KMS-11 (cell line): Measurements from ENCODE around the gene CTNNA1.
"Not testable (repeated sequence)": the region's sequence is repeated elsewhere in the genome, so short reads cannot be mapped to it uniquely, and the experiment has no call there.

Source experiments
- H2AFZ ChIP-seq: fragments of 200-600 bp; sonication (generic); 2 replicates; pipeline ENCODE4 v1.6.1; 2016; ENCODE audit warnings: antibody characterized with exemption, mixed run types, low read depth
- H3K27ac ChIP-seq: fragments of 200-600 bp; sonication (generic); 2 replicates; pipeline ENCODE4 v1.6.1; 2016; ENCODE audit warnings: mild to moderate bottlenecking, mixed run types
- H3K27me3 ChIP-seq: fragments of 200-600 bp; sonication (generic); 2 replicates; pipeline ENCODE4 v1.6.1; 2017; ENCODE audit warnings: mild to moderate bottlenecking, low read depth, mixed run types, moderate library complexity; ENCODE audit not compliant: insufficient read depth
- H3K36me3 ChIP-seq: fragments of 200-600 bp; sonication (generic); 2 replicates; pipeline ENCODE4 v1.6.1; 2017; ENCODE audit warnings: mild to moderate bottlenecking, mixed run types; ENCODE audit not compliant: insufficient read depth
- H3K4me1 ChIP-seq: fragments of 200-600 bp; sonication (generic); 2 replicates; pipeline ENCODE4 v1.6.1; 2016; ENCODE audit warnings: mild to moderate bottlenecking, low read depth, mixed run types; ENCODE audit not compliant: poor library complexity, severe bottlenecking
- H3K4me2 ChIP-seq: fragments of 200-600 bp; sonication (generic); 2 replicates; pipeline ENCODE4 v1.7.0; 2016; ENCODE audit warnings: mild to moderate bottlenecking, mixed run types
- H3K4me3 ChIP-seq: fragments of 200-600 bp; sonication (generic); IDR thresholded peaks from 2 replicates; pipeline ENCODE4 v1.6.1; 2017; ENCODE audit warnings: low read depth, low read length, mixed read lengths; ENCODE audit not compliant: insufficient read depth
- H3K79me2 ChIP-seq: fragments of 200-600 bp; sonication (generic); 2 replicates; pipeline ENCODE4 v1.6.1; 2016; ENCODE audit warnings: low read depth, mixed run types; ENCODE audit not compliant: insufficient read depth
- H3K9ac ChIP-seq: fragments of 200-600 bp; sonication (generic); 2 replicates; pipeline ENCODE4 v1.6.1; 2016; ENCODE audit warnings: mild to moderate bottlenecking, mixed run types
- H4K20me1 ChIP-seq: fragments of 200-600 bp; sonication (generic); 2 replicates; pipeline ENCODE4 v1.6.1; 2016; ENCODE audit warnings: mild to moderate bottlenecking, mixed run types; ENCODE audit not compliant: insufficient read depth
- TF ChIP-seq, protein P1 (sequence below): fragments of 200-600 bp; sonication (generic); conservative IDR thresholded peaks from 2 replicates; pipeline ENCODE4 v1.6.1; 2017; ENCODE audit warnings: low read depth, mild to moderate bottlenecking, antibody characterized with exemption, low read length, moderate library complexity, mixed read lengths

CTNNA1 gene

GRCh38 chr5:138803935-138804334 is 50.7 kb downstream of the CTNNA1 start:
- peaks cover 5% of the 10 kb centered on the region for H3K4me1 ChIP-seq
- TF ChIP-seq, protein P1, sequence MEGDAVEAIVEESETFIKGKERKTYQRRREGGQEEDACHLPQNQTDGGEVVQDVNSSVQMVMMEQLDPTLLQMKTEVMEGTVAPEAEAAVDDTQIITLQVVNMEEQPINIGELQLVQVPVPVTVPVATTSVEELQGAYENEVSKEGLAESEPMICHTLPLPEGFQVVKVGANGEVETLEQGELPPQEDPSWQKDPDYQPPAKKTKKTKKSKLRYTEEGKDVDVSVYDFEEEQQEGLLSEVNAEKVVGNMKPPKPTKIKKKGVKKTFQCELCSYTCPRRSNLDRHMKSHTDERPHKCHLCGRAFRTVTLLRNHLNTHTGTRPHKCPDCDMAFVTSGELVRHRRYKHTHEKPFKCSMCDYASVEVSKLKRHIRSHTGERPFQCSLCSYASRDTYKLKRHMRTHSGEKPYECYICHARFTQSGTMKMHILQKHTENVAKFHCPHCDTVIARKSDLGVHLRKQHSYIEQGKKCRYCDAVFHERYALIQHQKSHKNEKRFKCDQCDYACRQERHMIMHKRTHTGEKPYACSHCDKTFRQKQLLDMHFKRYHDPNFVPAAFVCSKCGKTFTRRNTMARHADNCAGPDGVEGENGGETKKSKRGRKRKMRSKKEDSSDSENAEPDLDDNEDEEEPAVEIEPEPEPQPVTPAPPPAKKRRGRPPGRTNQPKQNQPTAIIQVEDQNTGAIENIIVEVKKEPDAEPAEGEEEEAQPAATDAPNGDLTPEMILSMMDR = no peak
- no peak overlapping the region for H3K27ac ChIP-seq
- H4K20me1 ChIP-seq = no peaks in the 10 kb centered on the region
- no peak overlapping the region for H3K4me2 ChIP-seq
- no peaks in the 10 kb centered on the region for H3K79me2 ChIP-seq
- no peak overlapping the region for H2AFZ ChIP-seq
- no peak overlapping the region for H3K4me3 ChIP-seq
- H3K36me3 ChIP-seq = no peaks in the 10 kb centered on the region
- H3K27me3 ChIP-seq = no peaks in the 10 kb centered on the region
- H3K9ac ChIP-seq = no peak overlapping the region

DNA sequence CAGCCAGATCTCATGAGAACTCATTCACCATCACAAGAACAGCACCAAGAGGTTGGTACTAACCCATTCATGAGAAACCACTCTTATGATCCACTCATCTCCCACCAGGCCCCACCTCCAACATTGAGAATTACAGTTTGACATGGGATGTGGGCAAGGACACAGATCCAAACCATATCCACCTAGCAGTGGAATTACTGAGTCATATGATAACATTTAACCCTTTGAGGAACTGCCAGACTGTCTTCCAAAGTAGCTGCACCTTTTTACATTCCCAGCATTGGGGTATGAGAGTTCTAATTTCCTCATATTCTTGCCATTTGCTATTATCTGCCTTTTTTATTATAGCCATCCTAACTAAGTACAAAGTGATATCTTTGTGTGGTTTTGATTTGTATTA is 51.9 kb downstream of the CTNNA1 start:
- H3K4me1 ChIP-seq = peaks cover 5% of the 10 kb centered on the region
- TF ChIP-seq, protein P1 = no peak
- H3K9ac ChIP-seq = no peak overlapping the region
- no peaks in the 10 kb centered on the region for H3K27me3 ChIP-seq
- no peak overlapping the region for H2AFZ ChIP-seq
- no peaks in the 10 kb centered on the region for H3K79me2 ChIP-seq
- H4K20me1 ChIP-seq = no peaks in the 10 kb centered on the region
- no peaks in the 10 kb centered on the region for H3K36me3 ChIP-seq
- H3K4me3 ChIP-seq = no peak overlapping the region
- no peak overlapping the region for H3K27ac ChIP-seq
- no peak overlapping the region for H3K4me2 ChIP-seq

GRCh38 chr5:138807182-138807581 is 54.0 kb downstream of the CTNNA1 start:
- no peaks in the 10 kb centered on the region for H3K36me3 ChIP-seq
- peaks cover 2% of the 10 kb centered on the region for H3K4me1 ChIP-seq
- no peak overlapping the region for H3K27ac ChIP-seq
- no peak overlapping the region for H3K4me2 ChIP-seq
- no peak overlapping the region for H3K4me3 ChIP-seq
- H2AFZ ChIP-seq = no peak overlapping the region
- H3K79me2 ChIP-seq = no peaks in the 10 kb centered on the region
- TF ChIP-seq, protein P1 = no peak
- H4K20me1 ChIP-seq = no peaks in the 10 kb centered on the region
- no peak overlapping the region for H3K9ac ChIP-seq
- H3K27me3 ChIP-seq = no peaks in the 10 kb centered on the region

DNA sequence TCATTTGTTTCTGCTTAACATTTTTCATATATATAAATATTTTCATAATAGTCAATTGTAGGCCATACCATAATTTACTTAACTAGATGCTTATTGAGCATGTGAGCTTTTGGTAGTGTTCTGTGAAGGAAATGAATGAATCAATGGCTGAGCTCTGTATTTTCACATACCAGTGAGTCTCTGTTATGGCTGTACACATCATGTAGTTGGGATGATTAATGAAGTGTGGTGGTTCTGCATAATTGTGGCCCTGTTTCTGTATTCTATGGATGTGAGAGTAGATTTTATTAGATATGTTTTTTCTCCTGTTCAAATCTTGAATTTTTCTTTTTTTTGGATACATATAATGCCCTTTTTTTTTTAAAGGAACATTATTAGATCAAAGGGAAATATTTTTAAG is 56.2 kb downstream of the CTNNA1 start:
- H3K4me1 ChIP-seq = no peaks in the 10 kb centered on the region
- H3K36me3 ChIP-seq = no peaks in the 10 kb centered on the region
- no peaks in the 10 kb centered on the region for H3K79me2 ChIP-seq
- no peak overlapping the region for H3K27ac ChIP-seq
- no peak overlapping the region for H3K4me2 ChIP-seq
- H2AFZ ChIP-seq = no peak overlapping the region
- no peak overlapping the region for H3K9ac ChIP-seq
- H3K27me3 ChIP-seq = no peaks in the 10 kb centered on the region
- no peak overlapping the region for H3K4me3 ChIP-seq
- TF ChIP-seq, protein P1 = no peak
- no peaks in the 10 kb centered on the region for H4K20me1 ChIP-seq

GRCh38 chr5:138810861-138811260 is 57.6 kb downstream of the CTNNA1 start:
- H3K4me1 ChIP-seq, H3K79me2 ChIP-seq, H3K27me3 ChIP-seq, H3K27ac ChIP-seq, H3K36me3 ChIP-seq, H4K20me1 ChIP-seq, H3K4me3 ChIP-seq, H3K9ac ChIP-seq, H3K4me2 ChIP-seq, H2AFZ ChIP-seq: not testable (repeated sequence)
